Measurements from ENCODE around the gene CMTM4. TPM values are rescaled to one million over a fixed set of nuclear protein-coding genes. Genes with fewer than 3 reads are reported as not detected.

The CMTM4 gene
- total and polyA plus RNA-seq, 2 of the 4 experiments (the other 2 are of a cell fraction) = 9.0 to 14.5 TPM

- H3K18ac ChIP-seq (ENCODE audit: low read depth, low read length) = peak overlapping the region; percentile 89; the same call in 1 of the 2 replicates
- H3K9ac ChIP-seq (ENCODE audit: low read depth, low read length) = no peak overlapping the region
- no peak overlapping the region; the same call in 1 of the 2 replicates for H4K5ac ChIP-seq (ENCODE audit: low read depth, low read length)
- no peak overlapping the region for H2AK9ac ChIP-seq (replicated peaks; ENCODE audit: low read depth, low read length, poor library complexity)
- peak overlapping the region; percentile 82 for H4K91ac ChIP-seq (ENCODE audit: insufficient read depth, low read depth, low read length)
- H3K4me1 ChIP-seq (ENCODE audit: control insufficient read depth, insufficient read depth, low read length) = peaks cover 37% of the 10 kb centered on the region
- peak overlapping the region; percentile 54; the same call in 1 of the 2 replicates for H2BK20ac ChIP-seq (ENCODE audit: low read depth, low read length)
- peak overlapping the region; percentile 67; the same call in 1 of the 3 replicates for H2BK15ac ChIP-seq (ENCODE audit: low read depth, low read length)
- no peak overlapping the region for H3K56ac ChIP-seq (ENCODE audit: extremely low read depth, insufficient read depth, low read length)
- DNase-seq (peak; percentile 42), ATAC-seq (ENCODE audit: low read depth) (no peak)
- TF ChIP-seq USF2 (IDR thresholded peaks at IDR 0.05; ENCODE audit: low read depth, low read length) (no peak), RCOR1 (IDR thresholded peaks at IDR 0.05; ENCODE audit: insufficient replicate concordance, low read length) (no peak), MAZ (IDR thresholded peaks at IDR 0.05; ENCODE audit: borderline replicate concordance, low read depth, low read length) (no peak), ELK1 (IDR thresholded peaks at IDR 0.05; ENCODE audit: borderline replicate concordance, low read depth, low read length) (no peak), CEBPB (IDR thresholded peaks at IDR 0.05; ENCODE audit: low read depth, low read length) (no peak), RAD21 (IDR thresholded peaks at IDR 0.05; ENCODE audit: low read length) (no peak)
- H3K36me3 ChIP-seq (ENCODE audit: control insufficient read depth, insufficient read depth, low read length) = peaks cover 24% of the 10 kb centered on the region
- WGBS, 2 experiments (ENCODE audit: extremely low coverage in 2 of 2, insufficient read length in 1 of 2) = 100% methylated on average over 1 of the region's 2 CpGs; no CpG with 5 or more reads in 1 of the 2 experiments
- H3K9me1 ChIP-seq (ENCODE audit: insufficient read depth, low read length) = peaks cover 27% of the 10 kb centered on the region
- no peaks in the 10 kb centered on the region for H3K9me3 ChIP-seq (ENCODE audit: control insufficient read depth, insufficient read depth, low read length)
- H3K4me3 ChIP-seq (ENCODE audit: insufficient read depth, low read depth, low read length) = no peak overlapping the region
- intact Hi-C loops (cut with micrococcal nuclease) (no loop called here), in situ Hi-C loops (cut with MboI; ENCODE audit: low sequenced_read_pairs) (no loop called here), dilution Hi-C loops (cut with HindIII; ENCODE audit: low sequenced_read_pairs, unreplicated experiment) (no loop called here)
- no TSS peak for BruUV-seq (replicated peaks)
- H4K20me1 ChIP-seq (ENCODE audit: insufficient read depth, low read length) = peaks cover 9% of the 10 kb centered on the region; the same call in 1 of the 2 replicates
- H2BK120ac ChIP-seq (ENCODE audit: low read depth, low read length) = peak overlapping the region; percentile 79; the same call in 1 of the 2 replicates
- no peak overlapping the region for H3K27ac ChIP-seq (ENCODE audit: insufficient read depth, low read length)
- 0 out of 4 replicates have a peak, but pooled peaks cover 0 to 6% of the 10 kb centered on the region in 2 experiments for H3K79me1 ChIP-seq (ENCODE audit: low read depth in 1 of 2, low read length in 2 of 2)
- H2AK5ac ChIP-seq (ENCODE audit: low read depth, low read length) = no peak overlapping the region
- CTCF ChIA-PET = interaction anchor here (1.0 to 2.3 kb wide), 4 partner anchors 9 to 256 kb away, joined by 3 to 8 read pairs (median 4); no protein-coding TSS in a partner anchor
- POLR2A ChIA-PET (ENCODE audit: unreplicated experiment) = no interaction called here
- H4K8ac ChIP-seq (ENCODE audit: low read depth in 2 of 2, low read length in 2 of 2) = peak overlapping the region in 1 of 2 experiments; percentile 39; a peak in 3 of 4 replicates
- H3K14ac ChIP-seq (replicated peaks; ENCODE audit: low read depth, low read length) = peak overlapping the region; percentile 70
- H3K27me3 ChIP-seq (ENCODE audit: control insufficient read depth, insufficient read depth, low read length) = no peaks in the 10 kb centered on the region
- peak overlapping the region; percentile 69 for H2BK5ac ChIP-seq (ENCODE audit: low read depth, low read length, poor library complexity, severe bottlenecking)
- no peak overlapping the region for H2AFZ ChIP-seq (replicated peaks; ENCODE audit: low read length, poor library complexity)
- no peak overlapping the region for H3K4me2 ChIP-seq (ENCODE audit: low read depth, low read length)
- H3K4ac ChIP-seq (ENCODE audit: low read depth, low read length) = peak overlapping the region; percentile 68; the same call in 1 of the 2 replicates
- peak overlapping the region; percentile 81; the same call in 1 of the 2 replicates for H3K23ac ChIP-seq (ENCODE audit: low read depth, low read length)
These were observed 79.5 kb downstream of the CMTM4 start for GRCh38 chr16:66617010-66617434.

All from IMR-90 (cell line).